NCI-H2029 (cell line): ENCODE results near the gene DGLUCY.
"Not testable (repeated sequence)": the region's sequence is repeated elsewhere in the genome, so short reads cannot be mapped to it uniquely, and the experiment has no call there.

Source experiments
- DNase-seq: peaks from one replicate; lab custom pipeline; 2025; lab: John Stamatoyannopoulos, UW

Gene DGLUCY

GRCh38 chr14:91113829-91114078 is at the start of gene DGLUCY:
Gene DGLUCY, plus strand, starts transcription at chr14:91114073. Its CDS starts 46,222 bp downstream, at chr14:91160295.
- no peak for DNase-seq

GRCh38 chr14:91065266-91065665 is 48.6 kb upstream of the DGLUCY start:
- DNase-seq = no peak

- DNase-seq = no peak
These were observed 46.7 kb upstream of the DGLUCY start for GRCh38 chr14:91067186-91067585.

- no peak for DNase-seq
These were observed 45.2 kb upstream of the DGLUCY start for GRCh38 chr14:91068642-91069041.

- DNase-seq = no peak
These were observed 43.3 kb upstream of the DGLUCY start for GRCh38 chr14:91070572-91070971.

GRCh38 chr14:91075553-91075952 is 38.3 kb upstream of the DGLUCY start:
- DNase-seq = no peak

- no peak for DNase-seq
These were observed 35.7 kb upstream of the DGLUCY start for GRCh38 chr14:91078095-91078737.

GRCh38 chr14:91080071-91080470 is 33.8 kb upstream of the DGLUCY start:
- no peak for DNase-seq

GRCh38 chr14:91082282-91082681 is 31.6 kb upstream of the DGLUCY start:
- no peak for DNase-seq

GRCh38 chr14:91084516-91084915 is 29.4 kb upstream of the DGLUCY start:
- no peak for DNase-seq

GRCh38 chr14:91087470-91087869 is 26.4 kb upstream of the DGLUCY start:
- DNase-seq = not testable (repeated sequence)

- DNase-seq = no peak
These were observed 25.2 kb upstream of the DGLUCY start for GRCh38 chr14:91088585-91089235.

- peak; percentile 14 for DNase-seq
These were observed 23.8 kb upstream of the DGLUCY start for GRCh38 chr14:91089958-91090535.

- no peak for DNase-seq
These were observed 23.1 kb upstream of the DGLUCY start for GRCh38 chr14:91090743-91091142.

GRCh38 chr14:91092073-91092472 is 21.8 kb upstream of the DGLUCY start:
- no peak for DNase-seq

- DNase-seq = not testable (repeated sequence)
These were observed 20.0 kb upstream of the DGLUCY start for GRCh38 chr14:91093743-91094472.

GRCh38 chr14:91094772-91095171 is 19.1 kb upstream of the DGLUCY start:
- no peak for DNase-seq

GRCh38 chr14:91095178-91095577 is 18.7 kb upstream of the DGLUCY start:
- DNase-seq = no peak

- not testable (repeated sequence) for DNase-seq
These were observed 16.2 kb upstream of the DGLUCY start for GRCh38 chr14:91097657-91098056.

GRCh38 chr14:91098591-91098990 is 15.3 kb upstream of the DGLUCY start:
- DNase-seq = no peak

GRCh38 chr14:91100102-91100501 is 13.8 kb upstream of the DGLUCY start:
- DNase-seq = no peak

- no peak for DNase-seq
These were observed 10.8 kb upstream of the DGLUCY start for GRCh38 chr14:91103116-91103515.
